DOHH2 (cell line): Measurements from ENCODE around the gene SCTR.

Experiments
- EZH2phosphoT487 ChIP-seq: fragments of 200-600 bp; sonication (generic); IDR thresholded peaks from 2 replicates; pipeline ENCODE4 v1.6.1; 2017; ENCODE audit warnings: borderline replicate concordance, mild to moderate bottlenecking, antibody characterized with exemption, low read length, moderate library complexity, mixed read lengths
- TF ChIP-seq, protein P1 (sequence below): fragments of 200-600 bp; sonication (generic); IDR thresholded peaks from one replicate; pipeline ENCODE4 v1.5.1; 2014; ENCODE audit warnings: antibody characterized with exemption, mild to moderate bottlenecking, low read depth, low read length; ENCODE audit not compliant: poor library complexity, severe bottlenecking

DNA sequence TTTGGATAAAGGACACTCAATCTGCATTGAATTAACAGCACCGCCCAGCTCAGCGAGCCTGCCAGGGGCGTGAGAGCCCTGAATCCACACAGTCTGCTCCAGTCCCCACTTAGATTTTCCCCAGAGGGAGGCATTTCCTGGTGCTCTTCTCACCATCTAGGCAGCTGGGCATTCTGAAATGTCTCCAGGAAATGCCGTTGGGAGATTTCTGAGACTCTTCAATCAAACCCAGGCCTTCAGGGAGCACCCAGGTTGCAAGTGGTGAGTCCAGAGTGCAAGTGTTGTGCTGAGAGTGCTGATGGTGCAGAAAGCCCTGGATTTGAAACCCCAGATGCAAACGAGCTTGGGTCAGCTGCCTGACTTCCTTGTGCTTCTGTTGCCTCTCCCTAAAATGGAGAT is 116.1 kb downstream of the SCTR start:
- TF ChIP-seq, protein P1, sequence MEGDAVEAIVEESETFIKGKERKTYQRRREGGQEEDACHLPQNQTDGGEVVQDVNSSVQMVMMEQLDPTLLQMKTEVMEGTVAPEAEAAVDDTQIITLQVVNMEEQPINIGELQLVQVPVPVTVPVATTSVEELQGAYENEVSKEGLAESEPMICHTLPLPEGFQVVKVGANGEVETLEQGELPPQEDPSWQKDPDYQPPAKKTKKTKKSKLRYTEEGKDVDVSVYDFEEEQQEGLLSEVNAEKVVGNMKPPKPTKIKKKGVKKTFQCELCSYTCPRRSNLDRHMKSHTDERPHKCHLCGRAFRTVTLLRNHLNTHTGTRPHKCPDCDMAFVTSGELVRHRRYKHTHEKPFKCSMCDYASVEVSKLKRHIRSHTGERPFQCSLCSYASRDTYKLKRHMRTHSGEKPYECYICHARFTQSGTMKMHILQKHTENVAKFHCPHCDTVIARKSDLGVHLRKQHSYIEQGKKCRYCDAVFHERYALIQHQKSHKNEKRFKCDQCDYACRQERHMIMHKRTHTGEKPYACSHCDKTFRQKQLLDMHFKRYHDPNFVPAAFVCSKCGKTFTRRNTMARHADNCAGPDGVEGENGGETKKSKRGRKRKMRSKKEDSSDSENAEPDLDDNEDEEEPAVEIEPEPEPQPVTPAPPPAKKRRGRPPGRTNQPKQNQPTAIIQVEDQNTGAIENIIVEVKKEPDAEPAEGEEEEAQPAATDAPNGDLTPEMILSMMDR: no peak
- no peak for TF ChIP-seq EZH2phosphoT487
